Measurements from ENCODE around the gene INTS12.

The INTS12 gene

GRCh38 chr4:105679186-105679585, 29.3 kb downstream of the INTS12 start:
- no peak for DNase-seq

GRCh38 chr4:105677709-105678108, 30.8 kb downstream of the INTS12 start:
- DNase-seq, result no peak

GRCh38 chr4:105674011-105674410, 34.5 kb downstream of the INTS12 start:
- DNase-seq, result no peak

GRCh38 chr4:105671301-105671700, 37.2 kb downstream of the INTS12 start:
- no peak for DNase-seq

- no peak for DNase-seq
Observed at GRCh38 chr4:105670684-105671083, 37.8 kb downstream of the INTS12 start.

GRCh38 chr4:105666693-105667092, 41.8 kb downstream of the INTS12 start:
- DNase-seq, result no peak

- no peak for DNase-seq
Observed at GRCh38 chr4:105662935-105663675, 45.4 kb downstream of the INTS12 start.

GRCh38 chr4:105661028-105661427, 47.5 kb downstream of the INTS12 start:
- no peak for DNase-seq

- no peak for DNase-seq
Observed at GRCh38 chr4:105659190-105659589, 49.3 kb downstream of the INTS12 start.

GRCh38 chr4:105657117-105657765, 51.2 kb downstream of the INTS12 start:
- no peak for DNase-seq

- DNase-seq, result no peak
Observed at GRCh38 chr4:105652286-105652888, 56.1 kb downstream of the INTS12 start.

- DNase-seq, result no peak
Observed at GRCh38 chr4:105651884-105652283, 56.6 kb downstream of the INTS12 start.

GRCh38 chr4:105650190-105650589, 58.3 kb downstream of the INTS12 start:
- no peak for DNase-seq

GRCh38 chr4:105645440-105645839, 63.0 kb downstream of the INTS12 start:
- DNase-seq, result no peak

- no peak for DNase-seq
Observed at GRCh38 chr4:105644257-105644656, 64.2 kb downstream of the INTS12 start.

- DNase-seq, result no peak
Observed at GRCh38 chr4:105641845-105642244, 66.6 kb downstream of the INTS12 start.

GRCh38 chr4:105637408-105638176, 70.9 kb downstream of the INTS12 start:
- DNase-seq, result no peak

GRCh38 chr4:105634402-105635080, 73.9 kb downstream of the INTS12 start:
- DNase-seq, result no peak

- DNase-seq, result no peak
Observed at GRCh38 chr4:105633241-105633640, 75.2 kb downstream of the INTS12 start.

All from CD4-positive, alpha-beta T cell treated with Interleukin-17A for 1 hour (primary cell).